Vagina (tissue), 2 donors: Measurements from ENCODE around the gene OR2L2. TPM values are rescaled to one million over a fixed set of nuclear protein-coding genes. Genes with fewer than 3 reads are reported as not detected.
"Not testable (repeated sequence)": the region's sequence is repeated elsewhere in the genome, so short reads cannot be mapped to it uniquely, and the experiment has no call there.

Experiments
- DNase-seq, 2 donors: peaks; one replicate each; pipeline ENCODE4 v3.0.0-alpha.2; 2017; ENCODE audit errors: extremely low spot score in 2 of 2
- H3K27ac ChIP-seq: fragments of 200-600 bp; sonication (generic); one replicate; pipeline ENCODE4 v1.5.1; 2019
- H3K27me3 ChIP-seq: fragments of 200-600 bp; sonication (generic); one replicate; pipeline ENCODE4 v1.5.1; 2019
- H3K36me3 ChIP-seq, 2 donors: fragments of 200-600 bp; sonication (generic); one replicate each; pipeline ENCODE4 v1.5.1; 2017 to 2019
- H3K4me1 ChIP-seq: fragments of 200-600 bp; sonication (generic); one replicate; pipeline ENCODE4 v1.5.1; 2019
- H3K4me3 ChIP-seq, 2 donors: fragments of 200-600 bp; sonication (generic); 1 replicate in 1 of 2; 2 replicates in 1 of 2; pipeline ENCODE4 v1.5.1; 2016 to 2019
- H3K9me3 ChIP-seq: fragments of 200-600 bp; sonication (generic); one replicate; pipeline ENCODE4 v1.5.1; 2019
- POLR2A ChIP-seq, 2 donors: fragments of 450-650 bp; IDR thresholded peaks; one replicate each; pipeline ENCODE4 v1.6.1; 2017; ENCODE audit warnings: antibody characterized with exemption in 2 of 2, mild to moderate bottlenecking in 2 of 2, moderate library complexity in 2 of 2
- POLR2AphosphoS5 ChIP-seq, 2 donors: sonication (generic); formaldehyde crosslinking; IDR thresholded peaks; one replicate each; pipeline ENCODE4 v1.9.0; 2017; ENCODE audit warnings: antibody characterized with exemption in 2 of 2, mild to moderate bottlenecking in 2 of 2, low read depth in 1 of 2; ENCODE audit not compliant: insufficient read depth in 1 of 2
- intact Hi-C: fragments of 100-400 bp; cut with DNase I; formaldehyde crosslinking; loops from one replicate; pipeline ENCODE4 v1.15.1; 2023
- small RNA-seq: library from RNA; depleted of rRNA; stranded (forward); fragments of <200 nt; gene quantifications from one replicate; pipeline ENCODE3, GENCODE V24; 2016
- total RNA-seq: library from RNA; depleted of rRNA; stranded (reverse); fragments of >200 nt; gene quantifications from one replicate; pipeline ENCODE4 v1.2.3, GENCODE V29; 2016
- TF ChIP-seq, protein P1 (sequence below), 3 experiments: fragments of 450-650 bp in 2 of 3; fragments of 200-600 bp in 1 of 3; sonication (generic) in 1 of 3; IDR thresholded peaks; one replicate each; pipeline ENCODE4 v1.5.1; 2017 to 2019; ENCODE audit warnings: antibody characterized with exemption in 3 of 3, mild to moderate bottlenecking in 2 of 3, moderate library complexity in 2 of 3

The OR2L2 gene
- total RNA-seq, 1 donor from 2014 or later = 0.25 TPM

- Histone ChIP-seq H3K4me3 (no peak overlapping the region), H3K27me3 (no peaks in the 10 kb centered on the region), H3K27ac (no peak overlapping the region), H3K36me3 (no peaks in the 10 kb centered on the region), H3K9me3 (no peaks in the 10 kb centered on the region), H3K4me1 (no peaks in the 10 kb centered on the region)
- TF ChIP-seq POLR2A (IDR thresholded peaks at IDR 0.05) = no peak
- TF ChIP-seq, protein P1, sequence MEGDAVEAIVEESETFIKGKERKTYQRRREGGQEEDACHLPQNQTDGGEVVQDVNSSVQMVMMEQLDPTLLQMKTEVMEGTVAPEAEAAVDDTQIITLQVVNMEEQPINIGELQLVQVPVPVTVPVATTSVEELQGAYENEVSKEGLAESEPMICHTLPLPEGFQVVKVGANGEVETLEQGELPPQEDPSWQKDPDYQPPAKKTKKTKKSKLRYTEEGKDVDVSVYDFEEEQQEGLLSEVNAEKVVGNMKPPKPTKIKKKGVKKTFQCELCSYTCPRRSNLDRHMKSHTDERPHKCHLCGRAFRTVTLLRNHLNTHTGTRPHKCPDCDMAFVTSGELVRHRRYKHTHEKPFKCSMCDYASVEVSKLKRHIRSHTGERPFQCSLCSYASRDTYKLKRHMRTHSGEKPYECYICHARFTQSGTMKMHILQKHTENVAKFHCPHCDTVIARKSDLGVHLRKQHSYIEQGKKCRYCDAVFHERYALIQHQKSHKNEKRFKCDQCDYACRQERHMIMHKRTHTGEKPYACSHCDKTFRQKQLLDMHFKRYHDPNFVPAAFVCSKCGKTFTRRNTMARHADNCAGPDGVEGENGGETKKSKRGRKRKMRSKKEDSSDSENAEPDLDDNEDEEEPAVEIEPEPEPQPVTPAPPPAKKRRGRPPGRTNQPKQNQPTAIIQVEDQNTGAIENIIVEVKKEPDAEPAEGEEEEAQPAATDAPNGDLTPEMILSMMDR (IDR thresholded peaks at IDR 0.05) = no peak
- no peak for DNase-seq
- intact Hi-C loops = no loop called here
These were observed 24.8 kb downstream of the OR2L2 start for GRCh38 chr1:248054671-248055070.

GRCh38 chr1:248055261-248055660 is 25.4 kb downstream of the OR2L2 start:
- Histone ChIP-seq H3K4me1 (no peaks in the 10 kb centered on the region), H3K27me3 (no peaks in the 10 kb centered on the region), H3K9me3 (no peaks in the 10 kb centered on the region), H3K27ac (no peak overlapping the region), H3K36me3 (no peaks in the 10 kb centered on the region), H3K4me3 (no peak overlapping the region)
- no peak for DNase-seq
- intact Hi-C loops = no loop called here
- TF ChIP-seq, protein P1 (IDR thresholded peaks at IDR 0.05) = no peak
- TF ChIP-seq POLR2A (IDR thresholded peaks at IDR 0.05) = no peak
- no peak for TF ChIP-seq POLR2AphosphoS5 (IDR thresholded peaks at IDR 0.05; ENCODE audit: insufficient read depth in 1 of 2, low read depth in 1 of 2)

- no peak overlapping the region for H3K4me3 ChIP-seq
- H3K4me1 ChIP-seq = no peaks in the 10 kb centered on the region
- intact Hi-C loops = no loop called here
- TF ChIP-seq, protein P1 (IDR thresholded peaks at IDR 0.05) = no peak
- TF ChIP-seq POLR2AphosphoS5 (IDR thresholded peaks at IDR 0.05; ENCODE audit: insufficient read depth in 1 of 2, low read depth in 1 of 2) (no peak), POLR2A (IDR thresholded peaks at IDR 0.05) (no peak)
- no peaks in the 10 kb centered on the region for H3K36me3 ChIP-seq
- no peaks in the 10 kb centered on the region for H3K27me3 ChIP-seq
- no peak overlapping the region for H3K27ac ChIP-seq
- no peak for DNase-seq
- H3K9me3 ChIP-seq = no peaks in the 10 kb centered on the region
These were observed 35.2 kb downstream of the OR2L2 start for GRCh38 chr1:248065071-248065470.

- DNase-seq = no peak
- TF ChIP-seq POLR2AphosphoS5 (IDR thresholded peaks at IDR 0.05; ENCODE audit: insufficient read depth in 1 of 2, low read depth in 1 of 2) = no peak
- no peak for TF ChIP-seq POLR2A (IDR thresholded peaks at IDR 0.05)
- TF ChIP-seq, protein P1 (IDR thresholded peaks at IDR 0.05) = no peak
- Histone ChIP-seq H3K4me3 (no peak overlapping the region), H3K27me3 (no peaks in the 10 kb centered on the region), H3K9me3 (no peaks in the 10 kb centered on the region), H3K27ac (no peak overlapping the region), H3K4me1 (no peaks in the 10 kb centered on the region), H3K36me3 (no peaks in the 10 kb centered on the region)
- intact Hi-C loops = no loop called here
These were observed 35.7 kb downstream of the OR2L2 start for GRCh38 chr1:248065604-248066003.

DNA sequence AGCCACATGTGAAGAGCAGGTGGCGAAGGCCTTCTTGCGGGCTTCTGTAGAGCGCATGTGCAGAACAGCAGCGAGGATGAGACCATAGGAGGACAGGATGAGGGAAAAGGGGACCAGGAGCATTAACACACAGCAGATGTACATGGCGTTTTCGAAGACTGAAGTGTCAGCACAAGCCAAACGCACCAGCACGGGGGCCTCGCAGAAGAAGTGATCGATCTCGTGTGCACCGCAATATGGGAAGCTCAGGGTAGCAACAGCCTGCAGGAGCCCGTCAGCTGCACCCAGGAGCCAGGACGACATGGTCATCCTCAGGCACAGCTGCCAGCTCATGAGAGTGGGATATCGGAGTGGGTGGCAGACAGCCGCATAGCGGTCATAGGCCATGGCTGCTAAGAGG is 54.0 kb downstream of the OR2L2 start:
- H3K27me3 ChIP-seq, H3K4me1 ChIP-seq, H3K4me3 ChIP-seq, intact Hi-C loops, H3K9me3 ChIP-seq, H3K27ac ChIP-seq, H3K36me3 ChIP-seq, DNase-seq: not testable (repeated sequence)

Small RNAs within 50 kb of the gene (small RNA-seq; reads per million reads assigned to genes)
- not detected for gene RF00019

Other genes starting within 250 kb of the OR2L2 start
- not detected for gene OR14A16, start 206.0 kb upstream of the OR2L2 start, total RNA-seq
- gene OR11L1, start 188.2 kb upstream of the OR2L2 start, total RNA-seq = not detected
- gene TRIM58, start 172.9 kb upstream of the OR2L2 start, total RNA-seq = 4.7 TPM
- gene OR2W3, start 134.5 kb upstream of the OR2L2 start, total RNA-seq = 3.9 TPM
- 0.98 TPM for gene OR2T8, start 109.8 kb upstream of the OR2L2 start, total RNA-seq
- gene OR2AJ1, start 105.2 kb upstream of the OR2L2 start, total RNA-seq = not detected
- not detected for gene OR2L8, start 81.2 kb upstream of the OR2L2 start, total RNA-seq
- not detected for gene OR2AK2, start 64.8 kb upstream of the OR2L2 start, total RNA-seq
- gene OR2L5, start 16.4 kb upstream of the OR2L2 start, total RNA-seq = not detected
- not detected for gene OR2L3, start 16.8 kb downstream of the OR2L2 start, total RNA-seq
- not detected for gene OR2L13, start 65.1 kb downstream of the OR2L2 start, total RNA-seq
- gene OR2M5, start 115.1 kb downstream of the OR2L2 start, total RNA-seq = not detected
- gene OR2M2, start 144.8 kb downstream of the OR2L2 start, total RNA-seq = not detected
- not detected for gene OR2M3, start 167.2 kb downstream of the OR2L2 start, total RNA-seq
- gene OR2M4, start 201.3 kb downstream of the OR2L2 start, total RNA-seq = not detected
- gene OR2T33, start 247.9 kb downstream of the OR2L2 start, total RNA-seq = not detected